PC-9 (cell line): Measurements from ENCODE around the gene SIK2. TPM values are rescaled to one million over a fixed set of nuclear protein-coding genes. Genes with fewer than 3 reads are reported as not detected.

Source experiments
- BruUV-seq: library from RNA; stranded (reverse); fragments of 400-500 nt; replicated peaks from 2 replicates; lab custom pipeline; 2021; lab: Mats Ljungman, UMichigan
- CTCF ChIA-PET: fragments of 300-600 bp; sonication (Branson Sonifier 250); formaldehyde crosslinking; loops from one replicate; lab custom pipeline; 2022; ENCODE audit warnings: antibody characterized with exemption; lab: Charles Lee
- POLR2A ChIA-PET: fragments of 300-600 bp; sonication (Branson Sonifier 250); formaldehyde crosslinking; loops from one replicate; lab custom pipeline; 2022; ENCODE audit warnings: antibody characterized with exemption; ENCODE audit not compliant: unreplicated experiment; lab: Charles Lee
- DNase-seq, 2 experiments: peaks; one replicate each; pipeline versions ENCODE4 v3.0.0 to v3.0.0-alpha.2; 2015 to 2022; ENCODE audit warnings: mixed read lengths in 1 of 2
- H2AFZ ChIP-seq: fragments of 200-600 bp; sonication (generic); 2 replicates; pipeline ENCODE4 v1.8.1; 2017; ENCODE audit warnings: antibody characterized with exemption
- H3F3A ChIP-seq: fragments of 200-600 bp; sonication (generic); 2 replicates; pipeline ENCODE4 v1.8.1; 2017; ENCODE audit warnings: antibody characterized with exemption, mild to moderate bottlenecking, low read depth; ENCODE audit not compliant: insufficient read depth
- H3K27ac ChIP-seq: fragments of 200-600 bp; sonication (generic); 2 replicates; pipeline ENCODE4 v1.6.1; 2016; ENCODE audit warnings: mixed run types
- H3K27me3 ChIP-seq: fragments of 200-600 bp; sonication (generic); 2 replicates; pipeline ENCODE4 v1.6.1; 2016; ENCODE audit warnings: low read depth, mixed run types; ENCODE audit not compliant: insufficient read depth
- H3K36me3 ChIP-seq: fragments of 200-600 bp; sonication (generic); 2 replicates; pipeline ENCODE4 v1.6.1; 2016; ENCODE audit warnings: low read depth, mixed run types
- H3K4me1 ChIP-seq: fragments of 200-600 bp; sonication (generic); replicated peaks from 2 replicates; pipeline ENCODE4 v1.6.1; 2016; ENCODE audit warnings: mixed run types; ENCODE audit not compliant: insufficient read depth
- H3K4me2 ChIP-seq: fragments of 200-600 bp; sonication (generic); 2 replicates; pipeline ENCODE4 v1.6.1; 2017; ENCODE audit warnings: mixed run types
- H3K4me3 ChIP-seq: fragments of 200-600 bp; sonication (generic); 2 replicates; pipeline ENCODE4 v1.6.1; 2016; ENCODE audit warnings: mixed run types
- H3K79me2 ChIP-seq: fragments of 200-600 bp; sonication (generic); 2 replicates; pipeline ENCODE4 v1.6.1; 2017; ENCODE audit warnings: low read depth, mixed run types
- H3K9me2 ChIP-seq: fragments of 200-600 bp; sonication (generic); 2 replicates; pipeline ENCODE4 v1.8.1; 2017; ENCODE audit warnings: mild to moderate bottlenecking; ENCODE audit not compliant: insufficient read depth
- H3K9me3 ChIP-seq: fragments of 200-600 bp; sonication (generic); 2 replicates; pipeline ENCODE4 v1.8.1; 2016; ENCODE audit warnings: low read depth; ENCODE audit not compliant: insufficient read depth
- H4K20me1 ChIP-seq: fragments of 200-600 bp; sonication (generic); 2 replicates; pipeline ENCODE4 v1.8.1; 2017; ENCODE audit not compliant: insufficient read depth
- CTCF ChIP-seq: fragments of 200-600 bp; sonication (generic); conservative IDR thresholded peaks from 2 replicates; pipeline ENCODE4 v1.6.1; 2017; ENCODE audit warnings: mixed run types, antibody characterized with exemption, mild to moderate bottlenecking, moderate library complexity
- EZH2 ChIP-seq: fragments of 200-600 bp; sonication (generic); IDR thresholded peaks from 2 replicates; pipeline ENCODE4 v1.8.0; 2017; ENCODE audit warnings: antibody characterized with exemption, low read depth
- intact Hi-C: fragments of 100-400 bp; cut with micrococcal nuclease; formaldehyde crosslinking; loops from one replicate; pipeline ENCODE4 v1.10.0; 2022; ENCODE audit not compliant: unreplicated experiment
- total RNA-seq: library from RNA; stranded (reverse); gene quantifications from 2 replicates; pipeline ENCODE4 v1.2.3, GENCODE V29; 2021

The SIK2 gene
- total RNA-seq, 1 experiment from 2014 or later, result 16.2 TPM

- Histone ChIP-seq H3K27ac (no peak overlapping the region), H2AFZ (no peak overlapping the region), H3K4me2 (no peak overlapping the region), H3K27me3 (no peaks in the 10 kb centered on the region), H3K4me3 (no peak overlapping the region), H3K9me2 (no peaks in the 10 kb centered on the region), H3F3A (no peaks in the 10 kb centered on the region), H3K79me2 (no peaks in the 10 kb centered on the region), H3K4me1 (no peaks in the 10 kb centered on the region), H3K9me3 (0 out of 2 replicates have a peak, but pooled peaks cover 2% of the 10 kb centered on the region), H3K36me3 (no peaks in the 10 kb centered on the region), H4K20me1 (no peaks in the 10 kb centered on the region)
- CTCF ChIA-PET, result no interaction called here
- intact Hi-C loops, result no loop called here
- no TSS peak for BruUV-seq
- POLR2A ChIA-PET, result no interaction called here
- TF ChIP-seq EZH2 (no peak), CTCF (no peak)
- no peak for DNase-seq
These were observed 28.4 kb upstream of the SIK2 start for GRCh38 chr11:111573821-111574249.

GRCh38 chr11:111574373-111575225 is 27.6 kb upstream of the SIK2 start:
- Histone ChIP-seq H3K4me1 (no peaks in the 10 kb centered on the region), H2AFZ (no peak overlapping the region), H3K27me3 (no peaks in the 10 kb centered on the region), H3F3A (no peaks in the 10 kb centered on the region), H3K9me3 (0 out of 2 replicates have a peak, but pooled peaks cover 2% of the 10 kb centered on the region), H3K4me3 (no peak overlapping the region), H3K27ac (no peak overlapping the region), H3K9me2 (no peaks in the 10 kb centered on the region), H3K4me2 (no peak overlapping the region), H3K36me3 (no peaks in the 10 kb centered on the region), H3K79me2 (no peaks in the 10 kb centered on the region), H4K20me1 (no peaks in the 10 kb centered on the region)
- no peak for DNase-seq
- no peak for TF ChIP-seq EZH2
- TF ChIP-seq CTCF, result no peak
- intact Hi-C loops, result no loop called here
- BruUV-seq, result no TSS peak
- POLR2A ChIA-PET, result no interaction called here
- CTCF ChIA-PET, result no interaction called here

- Histone ChIP-seq H3K79me2 (no peaks in the 10 kb centered on the region), H3K9me3 (no peaks in the 10 kb centered on the region), H2AFZ (no peak overlapping the region), H3K27ac (no peak overlapping the region), H3K4me1 (no peaks in the 10 kb centered on the region), H3K9me2 (0 out of 2 replicates have a peak, but pooled peaks cover 3% of the 10 kb centered on the region), H3K27me3 (no peaks in the 10 kb centered on the region), H3K4me3 (no peak overlapping the region), H4K20me1 (no peaks in the 10 kb centered on the region), H3K4me2 (no peak overlapping the region), H3F3A (no peaks in the 10 kb centered on the region), H3K36me3 (no peaks in the 10 kb centered on the region)
- no TSS peak for BruUV-seq
- intact Hi-C loops, result no loop called here
- ChIA-PET CTCF (no interaction called here), POLR2A (no interaction called here)
- TF ChIP-seq CTCF (no peak), EZH2 (no peak)
- no peak for DNase-seq
These were observed 26.5 kb upstream of the SIK2 start for GRCh38 chr11:111575740-111576139.
